Measurements from ENCODE around the gene KRTAP5-7. TPM values are rescaled to one million over a fixed set of nuclear protein-coding genes. Genes with fewer than 3 reads are reported as not detected.

KRTAP5-7 gene
- total and polyA plus RNA-seq, 4 donors: 0.19 TPM; not detected in 3

DNA sequence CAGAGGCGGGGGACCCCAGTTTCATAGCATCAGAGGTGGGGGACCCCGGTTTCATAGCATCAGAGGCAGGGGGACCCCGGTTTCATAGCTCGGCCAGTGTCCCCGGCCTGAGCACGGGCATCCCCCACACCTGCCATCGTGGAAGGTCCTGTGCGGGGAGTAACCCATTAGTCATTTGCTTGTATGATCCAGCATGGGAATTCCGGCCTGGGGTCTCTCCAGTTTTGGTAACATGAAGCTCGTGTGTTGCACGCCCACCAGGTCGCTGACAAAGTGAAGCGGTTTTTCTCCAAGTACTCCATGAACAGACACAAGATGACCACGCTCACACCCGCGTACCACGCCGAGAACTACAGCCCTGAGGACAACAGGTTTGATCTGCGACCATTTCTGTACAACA lies 29.0 kb upstream of the KRTAP5-7 start:
- WGBS: 98% methylated on average over 19 of the region's 19 CpGs
- peaks cover 7 to 51% (median 29%) of the 10 kb centered on the region in 4 donors for H3K36me3 ChIP-seq (ENCODE audit: control insufficient read depth in 4 of 4, insufficient read depth in 3 of 4, low read depth in 1 of 4, low read length in 3 of 4)
- H3K27ac ChIP-seq (ENCODE audit: low read depth in 1 of 2, low read length in 2 of 2): no peak overlapping the region
- H3K4me3 ChIP-seq (ENCODE audit: low read depth in 1 of 3, low read length in 3 of 3): no peak overlapping the region
- H3K9me3 ChIP-seq (ENCODE audit: control insufficient read depth in 4 of 4, low read length in 3 of 4): no peaks in the 10 kb centered on the region
- no peak overlapping the region for H3K9ac ChIP-seq (ENCODE audit: low read depth in 1 of 2, low read length in 2 of 2)
- H3K4me1 ChIP-seq (ENCODE audit: control insufficient read depth in 4 of 4, insufficient read depth in 4 of 4, low read length in 3 of 4): peaks cover 0 to 10% (median 1%) of the 10 kb centered on the region in 4 donors
- TF ChIP-seq RAD21 (IDR thresholded peaks at IDR 0.05): no peak
- TF ChIP-seq RXRA (IDR thresholded peaks at IDR 0.05): no peak
- no peak for TF ChIP-seq FOXA1 (IDR thresholded peaks at IDR 0.05)
- no peak for TF ChIP-seq EGR1 (IDR thresholded peaks at IDR 0.05; ENCODE audit: low read depth in 2 of 2)
- TF ChIP-seq, protein P1, sequence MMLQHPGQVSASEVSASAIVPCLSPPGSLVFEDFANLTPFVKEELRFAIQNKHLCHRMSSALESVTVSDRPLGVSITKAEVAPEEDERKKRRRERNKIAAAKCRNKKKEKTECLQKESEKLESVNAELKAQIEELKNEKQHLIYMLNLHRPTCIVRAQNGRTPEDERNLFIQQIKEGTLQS (IDR thresholded peaks at IDR 0.05): no peak
- DNase-seq (ENCODE audit: low spot score): no peak
- H3K27me3 ChIP-seq (ENCODE audit: control insufficient read depth in 4 of 4, insufficient read depth in 4 of 4, low read length in 3 of 4): no peaks in the 10 kb centered on the region

DNA sequence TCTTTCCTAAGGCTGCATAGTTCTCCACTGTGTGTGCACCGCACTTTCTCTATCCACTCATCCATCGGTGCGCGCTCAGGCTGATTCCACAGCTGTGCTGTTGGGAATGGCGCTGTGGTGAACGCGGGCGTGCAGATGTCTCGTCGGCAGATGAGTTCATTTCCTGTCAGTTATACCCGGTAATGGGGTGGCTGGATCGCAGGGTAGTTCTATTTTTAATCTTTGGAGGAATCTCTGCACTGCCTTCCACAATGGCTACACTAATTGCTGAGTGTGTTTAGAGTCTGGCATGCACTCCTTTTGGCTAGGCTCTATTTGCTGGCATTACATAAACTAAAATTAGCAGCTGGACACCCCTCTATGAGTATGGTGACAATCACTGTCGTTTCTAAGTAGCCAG lies 27.9 kb upstream of the KRTAP5-7 start:
- H3K4me3 ChIP-seq (ENCODE audit: low read depth in 1 of 3, low read length in 3 of 3): no peak overlapping the region
- DNase-seq (ENCODE audit: low spot score): no peak
- H3K9me3 ChIP-seq (ENCODE audit: control insufficient read depth in 4 of 4, low read length in 3 of 4): no peaks in the 10 kb centered on the region
- TF ChIP-seq, protein P1 (IDR thresholded peaks at IDR 0.05): no peak
- TF ChIP-seq RXRA (IDR thresholded peaks at IDR 0.05): no peak
- no peak for TF ChIP-seq NR2F2 (IDR thresholded peaks at IDR 0.05)
- TF ChIP-seq, protein P2, sequence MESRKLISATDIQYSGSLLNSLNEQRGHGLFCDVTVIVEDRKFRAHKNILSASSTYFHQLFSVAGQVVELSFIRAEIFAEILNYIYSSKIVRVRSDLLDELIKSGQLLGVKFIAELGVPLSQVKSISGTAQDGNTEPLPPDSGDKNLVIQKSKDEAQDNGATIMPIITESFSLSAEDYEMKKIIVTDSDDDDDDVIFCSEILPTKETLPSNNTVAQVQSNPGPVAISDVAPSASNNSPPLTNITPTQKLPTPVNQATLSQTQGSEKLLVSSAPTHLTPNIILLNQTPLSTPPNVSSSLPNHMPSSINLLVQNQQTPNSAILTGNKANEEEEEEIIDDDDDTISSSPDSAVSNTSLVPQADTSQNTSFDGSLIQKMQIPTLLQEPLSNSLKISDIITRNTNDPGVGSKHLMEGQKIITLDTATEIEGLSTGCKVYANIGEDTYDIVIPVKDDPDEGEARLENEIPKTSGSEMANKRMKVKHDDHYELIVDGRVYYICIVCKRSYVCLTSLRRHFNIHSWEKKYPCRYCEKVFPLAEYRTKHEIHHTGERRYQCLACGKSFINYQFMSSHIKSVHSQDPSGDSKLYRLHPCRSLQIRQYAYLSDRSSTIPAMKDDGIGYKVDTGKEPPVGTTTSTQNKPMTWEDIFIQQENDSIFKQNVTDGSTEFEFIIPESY (IDR thresholded peaks at IDR 0.05): no peak
- no peak for TF ChIP-seq JUND (IDR thresholded peaks at IDR 0.05)
- no peak for TF ChIP-seq YY1 (IDR thresholded peaks at IDR 0.05)
- TF ChIP-seq, protein P3, sequence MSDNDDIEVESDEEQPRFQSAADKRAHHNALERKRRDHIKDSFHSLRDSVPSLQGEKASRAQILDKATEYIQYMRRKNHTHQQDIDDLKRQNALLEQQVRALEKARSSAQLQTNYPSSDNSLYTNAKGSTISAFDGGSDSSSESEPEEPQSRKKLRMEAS (IDR thresholded peaks at IDR 0.05): no peak
- no peak for TF ChIP-seq HNF4G (IDR thresholded peaks at IDR 0.05)
- TF ChIP-seq EGR1 (IDR thresholded peaks at IDR 0.05; ENCODE audit: low read depth in 2 of 2): no peak
- no peak overlapping the region for H3K27ac ChIP-seq (ENCODE audit: low read depth in 1 of 2, low read length in 2 of 2)
- H3K4me1 ChIP-seq (ENCODE audit: control insufficient read depth in 4 of 4, insufficient read depth in 4 of 4, low read length in 3 of 4): peaks cover 0 to 10% (median 1%) of the 10 kb centered on the region in 4 donors
- no peaks in the 10 kb centered on the region for H3K27me3 ChIP-seq (ENCODE audit: control insufficient read depth in 4 of 4, insufficient read depth in 4 of 4, low read length in 3 of 4)
- peaks cover 7 to 50% (median 28%) of the 10 kb centered on the region in 4 donors for H3K36me3 ChIP-seq (ENCODE audit: control insufficient read depth in 4 of 4, insufficient read depth in 3 of 4, low read depth in 1 of 4, low read length in 3 of 4)
- no peak overlapping the region for H3K9ac ChIP-seq (ENCODE audit: low read depth in 1 of 2, low read length in 2 of 2)
- WGBS: 87% methylated on average over 13 of the region's 13 CpGs

DNA sequence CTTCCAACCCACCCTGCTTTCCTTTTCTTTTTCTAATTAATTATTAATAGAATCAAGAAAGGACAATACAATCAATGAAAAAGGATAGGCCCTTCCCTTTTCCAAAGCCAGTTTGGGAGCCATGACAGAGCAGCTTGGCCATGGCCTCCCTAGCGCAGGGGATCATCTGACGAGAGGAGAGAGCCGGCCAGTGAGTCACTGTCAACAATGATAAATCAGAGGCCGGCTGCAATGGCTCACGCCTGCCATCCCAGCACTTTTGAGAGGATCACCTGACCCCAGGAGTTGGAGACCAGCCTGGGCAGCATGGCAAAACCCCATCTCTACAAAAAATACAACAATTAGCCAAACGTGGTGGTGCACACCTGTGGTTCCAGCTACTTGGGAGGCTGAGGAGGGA lies 27.5 kb upstream of the KRTAP5-7 start:
- Histone ChIP-seq H3K27me3 (ENCODE audit: control insufficient read depth in 4 of 4, insufficient read depth in 4 of 4, low read length in 3 of 4) (no peaks in the 10 kb centered on the region), H3K27ac (ENCODE audit: low read depth in 1 of 2, low read length in 2 of 2) (no peak overlapping the region), H3K9ac (ENCODE audit: low read depth in 1 of 2, low read length in 2 of 2) (no peak overlapping the region), H3K36me3 (ENCODE audit: control insufficient read depth in 4 of 4, insufficient read depth in 3 of 4, low read depth in 1 of 4, low read length in 3 of 4) (peaks cover 7 to 47% (median 26%) of the 10 kb centered on the region in 4 donors), H3K4me3 (ENCODE audit: low read depth in 1 of 3, low read length in 3 of 3) (no peak overlapping the region), H3K4me1 (ENCODE audit: control insufficient read depth in 4 of 4, insufficient read depth in 4 of 4, low read length in 3 of 4) (peaks cover 0 to 10% (median 1%) of the 10 kb centered on the region in 4 donors), H3K9me3 (ENCODE audit: control insufficient read depth in 4 of 4, low read length in 3 of 4) (no peaks in the 10 kb centered on the region)
- WGBS: 97% methylated on average over 6 of the region's 6 CpGs
- no peak for DNase-seq (ENCODE audit: low spot score)
- TF ChIP-seq, protein P4, sequence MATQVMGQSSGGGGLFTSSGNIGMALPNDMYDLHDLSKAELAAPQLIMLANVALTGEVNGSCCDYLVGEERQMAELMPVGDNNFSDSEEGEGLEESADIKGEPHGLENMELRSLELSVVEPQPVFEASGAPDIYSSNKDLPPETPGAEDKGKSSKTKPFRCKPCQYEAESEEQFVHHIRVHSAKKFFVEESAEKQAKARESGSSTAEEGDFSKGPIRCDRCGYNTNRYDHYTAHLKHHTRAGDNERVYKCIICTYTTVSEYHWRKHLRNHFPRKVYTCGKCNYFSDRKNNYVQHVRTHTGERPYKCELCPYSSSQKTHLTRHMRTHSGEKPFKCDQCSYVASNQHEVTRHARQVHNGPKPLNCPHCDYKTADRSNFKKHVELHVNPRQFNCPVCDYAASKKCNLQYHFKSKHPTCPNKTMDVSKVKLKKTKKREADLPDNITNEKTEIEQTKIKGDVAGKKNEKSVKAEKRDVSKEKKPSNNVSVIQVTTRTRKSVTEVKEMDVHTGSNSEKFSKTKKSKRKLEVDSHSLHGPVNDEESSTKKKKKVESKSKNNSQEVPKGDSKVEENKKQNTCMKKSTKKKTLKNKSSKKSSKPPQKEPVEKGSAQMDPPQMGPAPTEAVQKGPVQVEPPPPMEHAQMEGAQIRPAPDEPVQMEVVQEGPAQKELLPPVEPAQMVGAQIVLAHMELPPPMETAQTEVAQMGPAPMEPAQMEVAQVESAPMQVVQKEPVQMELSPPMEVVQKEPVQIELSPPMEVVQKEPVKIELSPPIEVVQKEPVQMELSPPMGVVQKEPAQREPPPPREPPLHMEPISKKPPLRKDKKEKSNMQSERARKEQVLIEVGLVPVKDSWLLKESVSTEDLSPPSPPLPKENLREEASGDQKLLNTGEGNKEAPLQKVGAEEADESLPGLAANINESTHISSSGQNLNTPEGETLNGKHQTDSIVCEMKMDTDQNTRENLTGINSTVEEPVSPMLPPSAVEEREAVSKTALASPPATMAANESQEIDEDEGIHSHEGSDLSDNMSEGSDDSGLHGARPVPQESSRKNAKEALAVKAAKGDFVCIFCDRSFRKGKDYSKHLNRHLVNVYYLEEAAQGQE (IDR thresholded peaks at IDR 0.05): no peak
- no peak for TF ChIP-seq SP1 (IDR thresholded peaks at IDR 0.05)
- TF ChIP-seq GABPA (IDR thresholded peaks at IDR 0.05 in 1 of 2, conservative IDR thresholded peaks at IDR 0.05 in 1 of 2): no peak
- no peak for TF ChIP-seq YY1 (IDR thresholded peaks at IDR 0.05)
- TF ChIP-seq HNF4A (conservative IDR thresholded peaks at IDR 0.05): no peak
- TF ChIP-seq, protein P1 (IDR thresholded peaks at IDR 0.05): no peak
- no peak for TF ChIP-seq NR2F2 (IDR thresholded peaks at IDR 0.05)
- TF ChIP-seq RAD21 (IDR thresholded peaks at IDR 0.05): no peak
- no peak for TF ChIP-seq EGR1 (IDR thresholded peaks at IDR 0.05; ENCODE audit: low read depth in 2 of 2)
- TF ChIP-seq, protein P5, sequence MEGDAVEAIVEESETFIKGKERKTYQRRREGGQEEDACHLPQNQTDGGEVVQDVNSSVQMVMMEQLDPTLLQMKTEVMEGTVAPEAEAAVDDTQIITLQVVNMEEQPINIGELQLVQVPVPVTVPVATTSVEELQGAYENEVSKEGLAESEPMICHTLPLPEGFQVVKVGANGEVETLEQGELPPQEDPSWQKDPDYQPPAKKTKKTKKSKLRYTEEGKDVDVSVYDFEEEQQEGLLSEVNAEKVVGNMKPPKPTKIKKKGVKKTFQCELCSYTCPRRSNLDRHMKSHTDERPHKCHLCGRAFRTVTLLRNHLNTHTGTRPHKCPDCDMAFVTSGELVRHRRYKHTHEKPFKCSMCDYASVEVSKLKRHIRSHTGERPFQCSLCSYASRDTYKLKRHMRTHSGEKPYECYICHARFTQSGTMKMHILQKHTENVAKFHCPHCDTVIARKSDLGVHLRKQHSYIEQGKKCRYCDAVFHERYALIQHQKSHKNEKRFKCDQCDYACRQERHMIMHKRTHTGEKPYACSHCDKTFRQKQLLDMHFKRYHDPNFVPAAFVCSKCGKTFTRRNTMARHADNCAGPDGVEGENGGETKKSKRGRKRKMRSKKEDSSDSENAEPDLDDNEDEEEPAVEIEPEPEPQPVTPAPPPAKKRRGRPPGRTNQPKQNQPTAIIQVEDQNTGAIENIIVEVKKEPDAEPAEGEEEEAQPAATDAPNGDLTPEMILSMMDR (IDR thresholded peaks at IDR 0.05; ENCODE audit: low read depth, low read length, missing input control): no peak
- no peak for TF ChIP-seq RXRA (IDR thresholded peaks at IDR 0.05)
- TF ChIP-seq TAF1 (conservative IDR thresholded peaks at IDR 0.05): no peak
- no peak for TF ChIP-seq FOXA2 (IDR thresholded peaks at IDR 0.05)
